ENCODE results near the gene LRRTM4. TPM values are rescaled to one million over a fixed set of nuclear protein-coding genes. Genes with fewer than 3 reads are reported as not detected.

The LRRTM4 gene
- total RNA-seq, 1 experiment from 2014 or later = 9.4 TPM

DNA sequence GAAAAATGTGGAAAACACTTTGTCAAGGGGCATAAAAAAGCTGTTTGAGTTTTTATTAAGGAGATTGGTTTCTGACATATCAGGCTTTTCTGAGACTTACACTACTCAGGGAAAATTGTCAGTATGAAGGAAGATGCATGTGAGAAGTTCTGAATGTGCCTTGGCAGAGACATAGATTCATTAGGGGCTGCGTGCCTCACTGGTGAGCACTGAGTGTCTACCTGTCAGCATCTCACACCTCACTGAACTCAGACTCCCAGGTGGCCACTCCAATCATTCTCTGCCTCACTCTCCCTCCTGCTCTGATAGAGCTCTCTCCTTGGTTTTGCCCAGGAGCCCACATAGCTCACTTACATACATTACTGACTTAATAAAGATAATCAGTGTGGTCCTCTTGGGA lies 372.6 kb downstream of the LRRTM4 start:
- no peaks in the 10 kb centered on the region for H3K27me3 Mint-ChIP-seq (ENCODE audit: low read depth)
- H3K4me1 Mint-ChIP-seq = peaks cover 10% of the 10 kb centered on the region
- ATAC-seq = peak; percentile 24; the same call in 1 of the 2 replicates
- ChIA-PET POLR2A (no interaction called here), CTCF (no interaction called here)
- no peak for DNase-seq (ENCODE audit: low spot score)
- peaks cover 15% of the 10 kb centered on the region for H3K9me3 Mint-ChIP-seq
- H3K27ac Mint-ChIP-seq = no peak overlapping the region
- H3K36me3 Mint-ChIP-seq = peaks cover 16% of the 10 kb centered on the region
- H3K4me3 Mint-ChIP-seq = no peak overlapping the region
- no peak for TF ChIP-seq CTCF (IDR thresholded peaks at IDR 0.05)

- no peak for DNase-seq (ENCODE audit: low spot score)
- no peak overlapping the region for H3K27ac Mint-ChIP-seq
- H3K4me1 Mint-ChIP-seq = peaks cover 6% of the 10 kb centered on the region; the same call in 1 of the 2 replicates
- H3K36me3 Mint-ChIP-seq = peaks cover 16% of the 10 kb centered on the region
- H3K27me3 Mint-ChIP-seq (ENCODE audit: low read depth) = no peaks in the 10 kb centered on the region
- ChIA-PET CTCF (no interaction called here), POLR2A (no interaction called here)
- peaks cover 15% of the 10 kb centered on the region for H3K9me3 Mint-ChIP-seq
- H3K4me3 Mint-ChIP-seq = no peak overlapping the region
- ATAC-seq = no peak
- TF ChIP-seq NFE2L1 (CRISPR knock-in tag; IDR thresholded peaks at IDR 0.05) (no peak), EMX1 (CRISPR knock-in tag; IDR thresholded peaks at IDR 0.05) (no peak), TEAD4 (CRISPR knock-in tag; IDR thresholded peaks at IDR 0.05) (no peak), ZBTB43 (CRISPR knock-in tag; IDR thresholded peaks at IDR 0.05) (no peak), E2F1 (CRISPR knock-in tag; IDR thresholded peaks at IDR 0.05) (no peak), ZNF138 (CRISPR knock-in tag; conservative IDR thresholded peaks at IDR 0.05) (no peak), JUN (CRISPR knock-in tag; IDR thresholded peaks at IDR 0.05) (no peak), RELA (CRISPR knock-in tag; IDR thresholded peaks at IDR 0.05; ENCODE audit: borderline replicate concordance) (no peak), ATF2 (CRISPR knock-in tag; IDR thresholded peaks at IDR 0.05; ENCODE audit: borderline replicate concordance, low read depth) (no peak)
- TF ChIP-seq, protein P1, sequence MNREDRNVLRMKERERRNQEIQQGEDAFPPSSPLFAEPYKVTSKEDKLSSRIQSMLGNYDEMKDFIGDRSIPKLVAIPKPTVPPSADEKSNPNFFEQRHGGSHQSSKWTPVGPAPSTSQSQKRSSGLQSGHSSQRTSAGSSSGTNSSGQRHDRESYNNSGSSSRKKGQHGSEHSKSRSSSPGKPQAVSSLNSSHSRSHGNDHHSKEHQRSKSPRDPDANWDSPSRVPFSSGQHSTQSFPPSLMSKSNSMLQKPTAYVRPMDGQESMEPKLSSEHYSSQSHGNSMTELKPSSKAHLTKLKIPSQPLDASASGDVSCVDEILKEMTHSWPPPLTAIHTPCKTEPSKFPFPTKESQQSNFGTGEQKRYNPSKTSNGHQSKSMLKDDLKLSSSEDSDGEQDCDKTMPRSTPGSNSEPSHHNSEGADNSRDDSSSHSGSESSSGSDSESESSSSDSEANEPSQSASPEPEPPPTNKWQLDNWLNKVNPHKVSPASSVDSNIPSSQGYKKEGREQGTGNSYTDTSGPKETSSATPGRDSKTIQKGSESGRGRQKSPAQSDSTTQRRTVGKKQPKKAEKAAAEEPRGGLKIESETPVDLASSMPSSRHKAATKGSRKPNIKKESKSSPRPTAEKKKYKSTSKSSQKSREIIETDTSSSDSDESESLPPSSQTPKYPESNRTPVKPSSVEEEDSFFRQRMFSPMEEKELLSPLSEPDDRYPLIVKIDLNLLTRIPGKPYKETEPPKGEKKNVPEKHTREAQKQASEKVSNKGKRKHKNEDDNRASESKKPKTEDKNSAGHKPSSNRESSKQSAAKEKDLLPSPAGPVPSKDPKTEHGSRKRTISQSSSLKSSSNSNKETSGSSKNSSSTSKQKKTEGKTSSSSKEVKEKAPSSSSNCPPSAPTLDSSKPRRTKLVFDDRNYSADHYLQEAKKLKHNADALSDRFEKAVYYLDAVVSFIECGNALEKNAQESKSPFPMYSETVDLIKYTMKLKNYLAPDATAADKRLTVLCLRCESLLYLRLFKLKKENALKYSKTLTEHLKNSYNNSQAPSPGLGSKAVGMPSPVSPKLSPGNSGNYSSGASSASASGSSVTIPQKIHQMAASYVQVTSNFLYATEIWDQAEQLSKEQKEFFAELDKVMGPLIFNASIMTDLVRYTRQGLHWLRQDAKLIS (CRISPR knock-in tag; IDR thresholded peaks at IDR 0.05; ENCODE audit: borderline replicate concordance) = no peak
- TF ChIP-seq, protein P2, sequence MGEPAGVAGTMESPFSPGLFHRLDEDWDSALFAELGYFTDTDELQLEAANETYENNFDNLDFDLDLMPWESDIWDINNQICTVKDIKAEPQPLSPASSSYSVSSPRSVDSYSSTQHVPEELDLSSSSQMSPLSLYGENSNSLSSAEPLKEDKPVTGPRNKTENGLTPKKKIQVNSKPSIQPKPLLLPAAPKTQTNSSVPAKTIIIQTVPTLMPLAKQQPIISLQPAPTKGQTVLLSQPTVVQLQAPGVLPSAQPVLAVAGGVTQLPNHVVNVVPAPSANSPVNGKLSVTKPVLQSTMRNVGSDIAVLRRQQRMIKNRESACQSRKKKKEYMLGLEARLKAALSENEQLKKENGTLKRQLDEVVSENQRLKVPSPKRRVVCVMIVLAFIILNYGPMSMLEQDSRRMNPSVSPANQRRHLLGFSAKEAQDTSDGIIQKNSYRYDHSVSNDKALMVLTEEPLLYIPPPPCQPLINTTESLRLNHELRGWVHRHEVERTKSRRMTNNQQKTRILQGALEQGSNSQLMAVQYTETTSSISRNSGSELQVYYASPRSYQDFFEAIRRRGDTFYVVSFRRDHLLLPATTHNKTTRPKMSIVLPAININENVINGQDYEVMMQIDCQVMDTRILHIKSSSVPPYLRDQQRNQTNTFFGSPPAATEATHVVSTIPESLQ (CRISPR knock-in tag; IDR thresholded peaks at IDR 0.05) = no peak
- TF ChIP-seq, protein P3, sequence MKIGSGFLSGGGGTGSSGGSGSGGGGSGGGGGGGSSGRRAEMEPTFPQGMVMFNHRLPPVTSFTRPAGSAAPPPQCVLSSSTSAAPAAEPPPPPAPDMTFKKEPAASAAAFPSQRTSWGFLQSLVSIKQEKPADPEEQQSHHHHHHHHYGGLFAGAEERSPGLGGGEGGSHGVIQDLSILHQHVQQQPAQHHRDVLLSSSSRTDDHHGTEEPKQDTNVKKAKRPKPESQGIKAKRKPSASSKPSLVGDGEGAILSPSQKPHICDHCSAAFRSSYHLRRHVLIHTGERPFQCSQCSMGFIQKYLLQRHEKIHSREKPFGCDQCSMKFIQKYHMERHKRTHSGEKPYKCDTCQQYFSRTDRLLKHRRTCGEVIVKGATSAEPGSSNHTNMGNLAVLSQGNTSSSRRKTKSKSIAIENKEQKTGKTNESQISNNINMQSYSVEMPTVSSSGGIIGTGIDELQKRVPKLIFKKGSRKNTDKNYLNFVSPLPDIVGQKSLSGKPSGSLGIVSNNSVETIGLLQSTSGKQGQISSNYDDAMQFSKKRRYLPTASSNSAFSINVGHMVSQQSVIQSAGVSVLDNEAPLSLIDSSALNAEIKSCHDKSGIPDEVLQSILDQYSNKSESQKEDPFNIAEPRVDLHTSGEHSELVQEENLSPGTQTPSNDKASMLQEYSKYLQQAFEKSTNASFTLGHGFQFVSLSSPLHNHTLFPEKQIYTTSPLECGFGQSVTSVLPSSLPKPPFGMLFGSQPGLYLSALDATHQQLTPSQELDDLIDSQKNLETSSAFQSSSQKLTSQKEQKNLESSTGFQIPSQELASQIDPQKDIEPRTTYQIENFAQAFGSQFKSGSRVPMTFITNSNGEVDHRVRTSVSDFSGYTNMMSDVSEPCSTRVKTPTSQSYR (CRISPR knock-in tag; IDR thresholded peaks at IDR 0.05) = no peak
- TF ChIP-seq, protein P4, sequence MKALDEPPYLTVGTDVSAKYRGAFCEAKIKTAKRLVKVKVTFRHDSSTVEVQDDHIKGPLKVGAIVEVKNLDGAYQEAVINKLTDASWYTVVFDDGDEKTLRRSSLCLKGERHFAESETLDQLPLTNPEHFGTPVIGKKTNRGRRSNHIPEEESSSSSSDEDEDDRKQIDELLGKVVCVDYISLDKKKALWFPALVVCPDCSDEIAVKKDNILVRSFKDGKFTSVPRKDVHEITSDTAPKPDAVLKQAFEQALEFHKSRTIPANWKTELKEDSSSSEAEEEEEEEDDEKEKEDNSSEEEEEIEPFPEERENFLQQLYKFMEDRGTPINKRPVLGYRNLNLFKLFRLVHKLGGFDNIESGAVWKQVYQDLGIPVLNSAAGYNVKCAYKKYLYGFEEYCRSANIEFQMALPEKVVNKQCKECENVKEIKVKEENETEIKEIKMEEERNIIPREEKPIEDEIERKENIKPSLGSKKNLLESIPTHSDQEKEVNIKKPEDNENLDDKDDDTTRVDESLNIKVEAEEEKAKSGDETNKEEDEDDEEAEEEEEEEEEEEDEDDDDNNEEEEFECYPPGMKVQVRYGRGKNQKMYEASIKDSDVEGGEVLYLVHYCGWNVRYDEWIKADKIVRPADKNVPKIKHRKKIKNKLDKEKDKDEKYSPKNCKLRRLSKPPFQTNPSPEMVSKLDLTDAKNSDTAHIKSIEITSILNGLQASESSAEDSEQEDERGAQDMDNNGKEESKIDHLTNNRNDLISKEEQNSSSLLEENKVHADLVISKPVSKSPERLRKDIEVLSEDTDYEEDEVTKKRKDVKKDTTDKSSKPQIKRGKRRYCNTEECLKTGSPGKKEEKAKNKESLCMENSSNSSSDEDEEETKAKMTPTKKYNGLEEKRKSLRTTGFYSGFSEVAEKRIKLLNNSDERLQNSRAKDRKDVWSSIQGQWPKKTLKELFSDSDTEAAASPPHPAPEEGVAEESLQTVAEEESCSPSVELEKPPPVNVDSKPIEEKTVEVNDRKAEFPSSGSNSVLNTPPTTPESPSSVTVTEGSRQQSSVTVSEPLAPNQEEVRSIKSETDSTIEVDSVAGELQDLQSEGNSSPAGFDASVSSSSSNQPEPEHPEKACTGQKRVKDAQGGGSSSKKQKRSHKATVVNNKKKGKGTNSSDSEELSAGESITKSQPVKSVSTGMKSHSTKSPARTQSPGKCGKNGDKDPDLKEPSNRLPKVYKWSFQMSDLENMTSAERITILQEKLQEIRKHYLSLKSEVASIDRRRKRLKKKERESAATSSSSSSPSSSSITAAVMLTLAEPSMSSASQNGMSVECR (CRISPR knock-in tag; IDR thresholded peaks at IDR 0.05; ENCODE audit: borderline replicate concordance) = no peak
Observed at GRCh38 chr2:77147153-77147552, 375.0 kb downstream of the LRRTM4 start.

Measured in WTC11 (cell line).